HG03460 (cell line): ENCODE data around the gene MYO18A.

ENCODE experiments used
- ATAC-seq: cut with Tn5 transposase; IDR thresholded peaks from one replicate; pipeline ENCODE4 v1.9.1; 2021; ENCODE audit not compliant: unreplicated experiment

MYO18A gene

GRCh38 chr17:29058391-29058790 is 121.8 kb downstream of the MYO18A start:
- ATAC-seq = no peak

- no peak for ATAC-seq
Observed at GRCh38 chr17:29057361-29057760, 122.8 kb downstream of the MYO18A start.

- no peak for ATAC-seq
Observed at GRCh38 chr17:29054835-29055234, 125.4 kb downstream of the MYO18A start.

- no peak for ATAC-seq
Observed at GRCh38 chr17:29051731-29052130, 128.5 kb downstream of the MYO18A start.

- ATAC-seq = no peak
Observed at GRCh38 chr17:29051194-29051593, 129.0 kb downstream of the MYO18A start.

GRCh38 chr17:29050176-29050575 is 130.0 kb downstream of the MYO18A start:
- no peak for ATAC-seq

GRCh38 chr17:29049541-29050145 is 130.6 kb downstream of the MYO18A start:
- ATAC-seq = no peak

GRCh38 chr17:29048440-29049368 is 131.5 kb downstream of the MYO18A start:
- ATAC-seq = no peak

GRCh38 chr17:29046473-29046839 is 133.7 kb downstream of the MYO18A start:
- ATAC-seq = no peak

- ATAC-seq = no peak
Observed at GRCh38 chr17:29045734-29046472, 134.3 kb downstream of the MYO18A start.

GRCh38 chr17:29045026-29045425 is 135.2 kb downstream of the MYO18A start:
- ATAC-seq = no peak

GRCh38 chr17:29043539-29044145 is 136.6 kb downstream of the MYO18A start:
- no peak for ATAC-seq

GRCh38 chr17:29042679-29043538 is 137.3 kb downstream of the MYO18A start, which contains the start of gene PIPOX:
Gene PIPOX (plus strand): TSS chr17:29043141. CDS start chr17:29043226, 85 bp downstream.
- ATAC-seq = no peak

- no peak for ATAC-seq
Observed at GRCh38 chr17:29042026-29042678, 138.0 kb downstream of the MYO18A start.

GRCh38 chr17:29041571-29041970 is 138.6 kb downstream of the MYO18A start:
- ATAC-seq = no peak

- ATAC-seq = no peak
Observed at GRCh38 chr17:29041091-29041490, 139.1 kb downstream of the MYO18A start.

GRCh38 chr17:29039764-29040598 is 140.2 kb downstream of the MYO18A start:
- ATAC-seq = no peak

GRCh38 chr17:29038085-29038795 is 142.0 kb downstream of the MYO18A start:
- no peak for ATAC-seq
